CD4-positive, alpha-beta T cell treated with Interleukin-17A for 1 hour (primary cell): ENCODE measurements around the gene AUTS2.

ENCODE experiments used
- DNase-seq: peaks from one replicate; pipeline ENCODE4 v3.0.0-alpha.2; 2020

The AUTS2 gene

DNA sequence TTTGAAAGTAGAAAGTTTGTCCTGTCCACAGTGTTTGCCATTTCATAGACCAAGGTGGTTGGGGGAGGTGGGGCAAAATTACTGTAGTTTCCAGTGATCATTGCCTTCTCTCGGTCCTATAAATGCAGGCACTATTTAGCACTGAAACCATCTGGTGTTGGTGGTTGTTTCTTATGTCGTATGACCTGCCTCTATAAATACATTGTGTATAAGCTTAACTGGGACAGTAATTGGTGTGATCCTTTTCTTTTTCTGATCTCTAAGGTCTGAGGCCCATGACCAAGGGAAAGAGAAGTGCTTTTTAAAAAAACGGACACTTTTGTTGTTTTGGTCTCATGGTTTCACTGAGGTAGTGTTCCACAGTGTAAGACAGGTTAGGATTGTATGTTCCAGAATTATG is 63.1 kb downstream of the AUTS2 start:
- no peak for DNase-seq

DNA sequence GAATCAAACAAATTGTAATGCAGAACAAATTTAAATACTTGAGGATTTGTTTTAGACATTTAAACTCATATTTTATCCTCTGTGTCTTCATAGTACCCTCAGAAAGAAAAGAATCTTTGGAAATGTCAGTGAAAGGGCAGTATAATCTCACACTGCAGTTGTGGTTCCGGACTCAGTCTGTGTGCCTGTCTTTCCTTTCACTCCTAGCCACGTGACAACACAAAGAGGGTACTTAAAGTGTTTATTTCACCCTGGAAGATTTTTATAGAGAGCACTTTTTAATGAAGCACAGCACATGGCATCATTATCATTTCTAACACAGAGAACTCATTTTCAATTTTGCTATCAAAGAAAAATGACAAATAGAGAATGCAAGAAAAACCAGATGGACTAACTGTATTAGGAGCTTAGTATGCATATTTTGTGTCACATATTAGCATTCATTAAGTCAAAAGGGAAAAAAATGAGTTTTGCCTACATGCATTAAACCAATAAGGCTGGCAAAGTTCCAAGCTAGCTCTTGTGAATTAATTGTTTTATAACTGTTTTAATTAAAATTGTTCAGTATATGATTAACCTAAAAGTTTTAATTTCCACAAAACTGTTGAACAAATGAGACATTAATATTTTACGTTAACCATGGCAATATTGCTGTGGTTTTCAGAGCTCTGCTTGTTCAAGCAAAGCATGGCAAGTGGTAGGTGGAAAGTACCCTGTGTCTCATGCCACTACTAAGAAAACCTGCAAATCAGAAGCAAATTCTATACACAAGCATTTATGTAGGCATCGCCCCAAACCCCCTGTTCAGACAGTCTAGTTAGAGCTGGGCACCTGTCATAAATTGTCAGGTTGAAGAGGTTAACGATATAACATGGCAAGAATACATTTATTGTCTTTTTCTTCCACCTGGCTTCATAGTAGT is 65.9 kb downstream of the AUTS2 start:
- no peak for DNase-seq

DNA sequence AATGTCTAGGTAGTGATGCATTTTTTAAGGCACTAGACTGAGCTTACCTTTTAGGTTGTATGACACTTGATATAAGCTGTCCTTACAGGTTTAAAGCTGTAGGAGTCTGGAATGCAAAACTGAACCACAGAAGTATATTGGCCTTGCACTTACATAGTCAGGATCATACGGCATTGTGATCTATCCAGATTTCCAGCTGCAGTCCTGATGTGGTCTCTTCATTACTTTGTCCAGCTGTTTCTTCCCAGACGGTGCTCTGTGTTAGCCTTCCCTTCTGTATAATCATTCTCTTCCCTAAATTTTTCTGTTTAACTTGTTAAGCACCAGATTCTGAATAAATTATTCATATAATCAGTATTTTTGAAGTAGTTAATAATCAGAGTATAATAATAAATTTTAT is 67.1 kb downstream of the AUTS2 start:
- no peak for DNase-seq

GRCh38 chr7:69668339-69668870 is 70.1 kb downstream of the AUTS2 start:
- no peak for DNase-seq

DNA sequence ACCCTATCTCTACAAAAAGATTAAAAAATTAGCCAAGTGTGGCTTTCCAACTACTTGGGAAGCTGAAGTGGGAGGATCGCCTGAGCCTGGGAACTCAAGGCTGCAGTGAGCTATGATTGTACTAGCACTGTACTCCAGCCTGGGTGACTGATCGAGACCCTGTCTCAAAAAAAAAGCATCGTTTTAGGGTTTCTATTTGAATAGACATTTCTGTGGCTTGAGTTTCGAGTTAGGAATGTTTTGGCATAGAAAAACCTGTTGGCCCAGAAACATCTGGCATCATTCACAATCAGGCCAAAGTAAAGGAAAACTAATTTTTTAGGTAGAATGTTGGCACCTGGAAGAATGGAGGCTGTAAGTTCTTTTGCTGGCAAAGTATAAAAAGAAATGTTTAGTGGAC is 72.4 kb downstream of the AUTS2 start:
- DNase-seq = no peak

GRCh38 chr7:69673074-69673473 is 74.8 kb downstream of the AUTS2 start:
- no peak for DNase-seq

DNA sequence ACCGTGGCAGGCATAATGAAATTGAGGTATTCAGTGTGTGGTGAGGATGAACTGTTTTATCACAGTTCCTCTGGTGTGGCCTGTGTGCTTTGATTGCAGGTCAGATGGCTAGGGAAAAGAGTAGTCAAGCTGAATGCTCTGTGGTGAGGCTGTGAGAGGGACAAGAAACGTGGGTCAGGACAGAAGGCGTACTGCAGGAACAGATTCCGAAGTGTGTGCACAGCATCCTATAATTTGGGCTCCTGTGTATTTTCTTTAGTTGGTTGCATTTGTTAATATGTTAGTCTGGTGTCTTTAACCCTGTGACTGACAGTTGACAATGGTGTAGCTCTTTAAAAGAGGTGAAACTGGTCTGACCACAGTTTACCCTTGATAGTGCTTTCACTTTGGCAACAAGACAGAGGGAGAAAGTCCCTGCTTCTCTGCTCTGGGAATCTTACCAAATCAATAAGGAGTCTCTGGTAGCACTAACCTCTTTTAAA is 76.5 kb downstream of the AUTS2 start:
- DNase-seq = no peak

DNA sequence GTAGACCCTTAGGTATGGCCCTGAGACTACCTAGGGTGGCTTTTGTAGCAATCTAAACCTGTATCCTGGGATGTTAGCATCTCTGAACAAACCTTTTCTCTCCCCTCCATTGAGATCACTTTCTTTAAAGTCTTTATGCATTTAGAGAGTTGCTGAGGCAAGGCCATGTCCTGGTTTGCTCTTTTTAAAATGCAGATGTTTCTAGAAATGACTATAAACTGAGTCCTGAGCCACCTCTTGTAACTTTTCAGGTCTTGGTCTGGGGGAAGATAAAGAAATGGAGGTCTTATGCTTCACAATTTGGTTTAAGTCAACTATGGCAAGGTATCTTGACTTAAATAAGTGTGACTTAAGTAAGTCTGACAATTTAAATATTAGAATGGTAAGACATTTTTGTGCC is 78.0 kb downstream of the AUTS2 start:
- no peak for DNase-seq

- no peak for DNase-seq
These were observed 79.0 kb downstream of the AUTS2 start for GRCh38 chr7:69677054-69677852.

DNA sequence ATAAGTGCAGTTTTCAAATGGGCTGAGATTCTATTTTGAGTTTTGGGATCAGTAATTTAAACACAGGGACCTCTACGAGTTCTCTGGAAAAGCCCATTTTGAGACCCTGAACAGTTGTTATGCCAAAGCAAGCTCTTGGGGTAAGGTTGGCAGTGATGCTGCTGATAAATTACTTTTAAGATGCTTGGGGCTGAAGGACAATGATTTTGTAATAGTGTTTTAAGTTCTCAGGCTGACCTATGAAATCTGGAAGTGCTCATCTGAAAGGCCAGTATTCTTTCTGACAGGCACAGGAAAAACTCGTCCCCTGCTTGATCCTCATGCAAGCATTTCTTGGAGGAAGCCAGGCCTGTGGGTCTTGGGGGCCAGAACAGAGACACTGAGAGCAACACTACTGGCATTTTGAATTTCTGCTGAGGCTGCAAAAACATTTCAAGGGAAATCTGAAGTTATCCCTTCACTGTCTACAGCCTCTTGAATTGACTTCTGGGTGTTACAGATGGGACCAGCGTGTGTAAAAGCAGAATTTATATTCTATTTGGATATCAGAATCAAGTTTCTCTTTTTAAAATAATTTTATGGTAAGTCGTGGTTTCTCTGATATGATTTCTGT is 79.7 kb downstream of the AUTS2 start:
- DNase-seq = no peak

DNA sequence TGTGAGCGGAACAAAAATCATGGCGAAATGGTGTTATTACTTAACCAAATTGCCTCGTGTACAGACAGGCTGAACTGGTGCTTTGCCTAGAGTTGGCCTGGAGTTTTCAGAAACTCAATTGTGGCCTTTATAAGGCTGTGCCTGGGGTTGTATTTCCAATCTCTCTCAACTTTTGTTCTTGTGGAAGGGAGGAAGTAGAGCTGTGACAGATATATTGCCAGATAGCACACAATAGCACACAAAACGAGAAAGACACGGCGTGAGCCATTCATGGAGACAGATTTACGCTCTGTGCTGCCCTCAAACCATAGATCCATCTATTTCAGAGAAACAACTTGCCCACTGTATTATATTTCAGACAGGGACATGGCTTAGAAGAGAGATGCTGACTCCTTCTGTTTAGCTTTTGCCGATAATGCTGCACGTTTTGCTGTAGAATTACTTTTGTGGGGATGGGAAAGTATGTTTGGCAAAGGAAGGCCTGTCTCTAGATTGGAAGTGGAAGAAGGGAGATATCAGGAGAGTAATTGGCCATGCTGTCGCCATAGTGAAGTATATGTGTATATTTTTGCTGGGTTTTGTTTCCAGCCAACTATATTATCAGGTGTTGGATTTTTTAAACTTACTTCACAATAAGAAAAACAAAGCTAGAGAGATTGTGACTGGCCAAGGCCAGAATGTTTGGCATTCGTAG is 80.4 kb downstream of the AUTS2 start:
- DNase-seq = no peak

DNA sequence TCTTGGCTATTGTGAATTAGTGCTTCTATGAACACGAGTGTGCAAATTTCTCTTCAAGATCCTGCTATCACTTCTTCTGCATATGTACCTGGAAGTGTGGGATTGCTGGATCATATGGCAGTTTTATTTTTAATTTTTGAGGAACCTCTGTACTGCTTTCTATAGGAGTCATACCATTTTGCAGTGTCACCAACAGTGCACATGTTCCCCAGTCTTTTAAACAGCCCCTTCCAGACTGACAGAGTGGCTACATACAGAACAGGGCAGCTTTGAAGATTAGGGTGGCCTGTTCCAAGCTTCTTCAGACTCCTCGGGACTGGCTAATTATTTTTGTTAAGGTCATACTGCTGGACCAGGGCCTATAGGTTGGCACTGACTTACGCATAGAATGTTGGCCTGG is 82.9 kb downstream of the AUTS2 start:
- no peak for DNase-seq

DNA sequence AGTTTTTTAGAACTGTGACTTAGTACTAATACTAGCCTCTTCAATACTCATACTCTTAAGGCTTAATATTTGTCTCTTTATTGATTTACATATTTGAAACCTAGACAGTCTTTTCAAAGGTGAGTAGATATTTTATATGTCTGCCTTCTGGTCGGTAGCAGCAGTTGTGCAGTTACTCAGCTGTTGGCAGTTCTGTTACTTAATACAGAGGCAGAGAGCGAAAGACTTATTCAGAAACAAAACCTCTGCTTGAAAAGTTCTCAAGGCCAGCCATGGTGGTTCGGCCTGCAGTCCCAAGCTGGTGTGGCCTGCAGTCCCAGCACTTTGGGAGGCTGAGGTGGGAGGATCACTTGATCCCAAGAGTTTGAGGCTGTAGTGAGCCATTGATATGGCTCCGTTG is 84.2 kb downstream of the AUTS2 start:
- DNase-seq = no peak

DNA sequence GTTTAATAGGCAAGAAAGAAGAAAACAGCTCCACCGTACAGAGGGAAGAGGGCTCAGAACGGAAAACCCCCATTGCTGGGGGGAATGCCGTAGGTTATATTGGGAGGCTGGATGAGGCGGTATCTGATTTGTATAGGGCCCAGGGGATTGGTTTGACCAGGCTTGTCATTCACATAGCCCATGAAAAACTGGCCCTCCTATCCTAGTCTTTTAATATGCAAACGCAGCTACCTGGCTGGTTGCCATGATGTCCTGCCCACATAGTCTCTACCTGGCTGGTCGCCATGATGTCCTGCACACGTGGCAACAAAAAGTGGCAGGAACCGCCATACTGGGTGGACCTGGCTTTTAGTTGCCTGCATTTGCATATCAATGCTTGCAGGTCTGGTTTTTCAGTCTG is 84.7 kb downstream of the AUTS2 start:
- no peak for DNase-seq

- DNase-seq = no peak
These were observed 86.4 kb downstream of the AUTS2 start for GRCh38 chr7:69684369-69685292.

DNA sequence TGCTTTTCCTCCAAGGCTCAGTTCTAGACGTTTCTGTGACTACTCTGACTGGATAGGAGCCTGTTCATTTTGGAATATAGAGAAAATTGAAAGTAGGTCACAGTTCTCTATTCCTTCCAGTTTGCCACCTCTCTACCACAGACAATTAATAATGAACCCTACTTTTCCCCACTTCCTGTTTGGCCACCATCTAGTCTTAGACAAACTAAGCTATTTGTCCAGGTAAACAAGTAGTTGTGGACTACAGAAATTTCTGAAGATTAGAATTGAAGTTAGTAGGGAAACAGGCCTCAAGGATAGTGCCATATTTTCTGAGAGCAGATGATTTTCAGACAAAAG is 87.0 kb downstream of the AUTS2 start:
- DNase-seq = no peak

DNA sequence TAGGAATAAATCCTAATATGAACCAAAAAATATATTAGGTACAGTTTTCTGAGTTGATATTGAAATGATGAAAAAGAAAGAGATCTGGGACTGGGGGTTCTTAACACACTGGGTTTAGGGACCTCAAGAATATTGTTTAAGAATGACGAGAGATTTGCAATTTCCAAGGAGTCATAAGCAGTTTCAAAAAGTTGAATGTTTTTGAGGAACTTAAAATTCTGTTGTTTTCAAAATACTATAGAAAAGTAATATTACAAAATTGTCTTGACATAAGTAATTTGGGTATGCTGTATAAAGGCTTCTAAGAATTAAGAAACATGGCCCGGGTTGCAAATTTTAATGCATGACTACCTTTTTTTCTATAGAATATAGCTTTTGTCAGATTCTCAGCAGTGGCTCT is 88.1 kb downstream of the AUTS2 start:
- DNase-seq = no peak

DNA sequence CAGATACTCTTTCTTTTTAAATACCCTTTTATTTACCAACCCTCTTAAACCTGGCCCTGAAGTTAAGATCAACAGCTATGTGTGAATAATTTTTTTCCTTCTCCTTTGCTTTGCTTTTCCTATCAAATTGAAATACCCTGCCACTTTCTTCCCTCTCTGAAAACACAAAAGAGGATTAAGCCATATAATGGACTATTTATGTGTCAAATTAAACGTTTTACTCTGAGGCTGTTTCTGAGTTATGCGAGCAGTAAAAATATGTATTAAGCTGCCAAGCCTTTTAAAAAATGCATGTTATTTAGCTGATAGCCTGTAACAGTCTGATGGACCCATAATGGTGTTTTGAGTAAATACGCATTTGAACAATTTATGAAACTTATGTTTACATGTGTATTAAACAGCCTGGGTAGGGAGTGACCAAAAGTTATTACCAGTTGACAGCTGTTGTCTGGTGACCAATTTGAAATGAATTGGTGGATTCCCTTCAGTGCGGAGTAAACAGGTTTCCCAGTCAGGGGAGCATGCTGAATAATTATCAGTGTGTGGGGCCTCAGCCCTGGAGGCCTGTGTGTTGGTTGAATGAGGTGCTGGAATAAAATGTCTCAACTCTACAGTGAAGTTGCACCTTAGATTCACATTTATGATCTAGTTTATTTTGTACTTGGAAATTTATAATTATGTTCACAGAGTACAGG is 89.6 kb downstream of the AUTS2 start:
- DNase-seq = no peak

GRCh38 chr7:69690329-69690728 is 92.1 kb downstream of the AUTS2 start:
- no peak for DNase-seq

- no peak for DNase-seq
These were observed 93.1 kb downstream of the AUTS2 start for GRCh38 chr7:69691327-69691726.

DNA sequence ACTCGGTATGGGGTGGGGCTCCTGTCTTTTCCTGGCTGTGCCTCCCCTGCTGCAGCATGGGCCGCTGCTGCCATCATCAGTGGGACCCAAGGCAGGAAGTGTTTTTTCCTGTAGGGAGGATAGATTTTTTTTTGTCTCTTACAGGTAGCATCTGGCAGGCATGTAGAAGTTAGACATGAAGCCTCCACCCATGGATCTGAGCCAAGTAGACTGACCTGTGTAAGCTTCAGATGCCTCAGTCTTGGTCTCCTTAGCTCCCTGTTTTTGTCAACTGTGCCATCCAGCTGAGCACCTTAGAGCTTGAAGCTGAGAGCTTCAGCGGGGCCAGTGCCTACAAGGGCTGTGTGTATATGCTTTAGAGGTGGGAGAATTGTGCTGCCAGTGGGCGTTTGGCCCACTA is 93.5 kb downstream of the AUTS2 start:
- no peak for DNase-seq
